HG03432 (cell line): ENCODE data around the gene TRIM61.
A peak's percentile ranks its signal among the peaks of the same experiment; 100 is the strongest.
"Not testable (repeated sequence)": the region's sequence is repeated elsewhere in the genome, so short reads cannot be mapped to it uniquely, and the experiment has no call there.

ENCODE experiments used
- ATAC-seq: cut with Tn5 transposase; IDR thresholded peaks from one replicate; pipeline ENCODE4 v1.9.1; 2021; ENCODE audit warnings: mild to moderate bottlenecking, moderate library complexity; ENCODE audit not compliant: unreplicated experiment

Gene TRIM61

GRCh38 chr4:164977243-164978164, at the start of gene TRIM61:
TSS of gene TRIM61 (minus strand) at chr4:164977657. CDS start at chr4:164970002, 7,655 bp downstream.
- peak; percentile 100 for ATAC-seq

- ATAC-seq: not testable (repeated sequence)
These were observed 48.3 kb upstream of the TRIM61 start for GRCh38 chr4:165025782-165026181.

DNA sequence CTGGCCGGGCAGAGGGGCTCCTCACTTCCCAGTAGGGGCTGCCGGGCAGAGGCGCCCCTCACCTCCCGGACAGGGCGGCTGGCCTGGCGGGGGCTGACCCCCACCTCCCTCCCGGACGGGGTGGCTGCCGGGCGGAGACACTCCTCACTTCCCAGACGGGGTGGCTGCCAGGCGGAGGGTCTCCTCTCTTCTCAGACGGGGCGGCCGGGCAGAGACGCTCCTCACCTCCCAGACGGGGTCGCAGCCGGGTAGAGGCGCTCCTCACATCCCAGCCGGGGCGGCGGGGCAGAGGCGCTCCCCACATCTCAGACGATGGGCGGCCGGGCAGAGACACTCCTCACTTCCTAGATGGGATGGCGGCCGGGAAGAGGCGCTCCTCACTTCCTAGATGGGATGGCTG, 42.5 kb upstream of the TRIM61 start:
- not testable (repeated sequence) for ATAC-seq

- no peak for ATAC-seq
These were observed 39.5 kb upstream of the TRIM61 start for GRCh38 chr4:165016971-165017370.

- no peak for ATAC-seq
These were observed 36.2 kb upstream of the TRIM61 start for GRCh38 chr4:165013691-165014090.

- no peak for ATAC-seq
These were observed 33.9 kb upstream of the TRIM61 start for GRCh38 chr4:165011403-165011802.

DNA sequence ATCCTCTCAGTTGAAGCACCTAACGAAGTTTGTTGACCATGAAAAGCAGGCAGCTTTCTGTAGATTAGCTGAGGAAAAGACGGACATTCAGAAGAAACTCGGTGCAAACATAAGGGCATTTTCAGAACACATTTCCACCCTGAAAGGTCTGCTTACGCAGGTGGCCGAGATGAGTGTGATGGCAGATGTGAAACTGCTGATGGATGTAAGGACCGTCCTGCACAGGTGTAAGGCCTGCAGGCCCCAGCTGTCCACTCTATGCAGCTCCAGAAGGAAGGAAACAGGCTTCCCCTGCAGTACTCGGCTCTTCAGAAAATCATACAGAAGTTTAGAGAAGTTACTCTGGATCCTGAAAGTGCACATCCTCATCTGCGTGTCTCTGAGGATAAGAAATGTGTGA, 33.5 kb upstream of the TRIM61 start:
- no peak for ATAC-seq

GRCh38 chr4:165010487-165010886, 33.0 kb upstream of the TRIM61 start:
- no peak for ATAC-seq

- peak; percentile 58 for ATAC-seq
These were observed 32.2 kb upstream of the TRIM61 start for GRCh38 chr4:165009493-165010227.

DNA sequence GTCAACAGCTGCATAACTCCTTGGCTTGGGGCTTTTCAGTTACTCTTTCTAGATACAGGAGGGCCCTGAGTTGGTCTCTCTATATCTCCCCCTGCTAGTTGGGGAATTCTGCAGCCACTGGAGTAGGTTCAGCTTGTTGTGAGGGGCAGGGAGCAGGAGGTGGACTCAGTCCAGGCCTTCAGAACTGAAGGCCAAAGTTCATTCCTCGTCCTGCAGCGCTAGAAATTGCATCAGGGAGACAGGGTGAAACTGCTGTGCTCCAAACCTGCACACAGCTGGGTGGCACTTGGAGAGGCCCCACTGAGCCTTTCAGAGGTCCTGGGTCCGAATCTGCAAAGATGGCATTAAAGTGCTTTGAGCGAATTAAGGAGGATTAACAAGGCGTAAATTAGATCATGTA, 29.4 kb upstream of the TRIM61 start:
- ATAC-seq: no peak

DNA sequence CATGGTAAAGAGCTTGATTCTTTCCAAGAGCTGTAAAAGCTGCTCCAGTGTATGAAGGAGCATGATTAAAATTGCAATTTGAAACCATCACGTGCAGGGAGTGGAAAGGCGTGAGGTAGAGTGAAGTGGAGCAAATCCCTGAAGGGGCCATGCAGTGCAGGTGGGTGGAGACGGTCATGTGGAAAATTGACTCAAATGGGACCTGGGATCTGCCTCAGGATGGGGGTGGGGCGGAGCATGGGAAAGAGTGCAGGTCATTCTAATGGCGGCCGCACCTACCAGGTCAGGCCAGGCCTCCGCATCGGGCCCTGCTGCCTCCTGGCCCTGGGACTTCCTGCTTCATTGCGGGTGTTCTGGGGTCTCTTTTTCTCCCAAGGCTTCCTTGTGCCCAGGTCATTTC, 29.0 kb upstream of the TRIM61 start:
- no peak for ATAC-seq

- no peak for ATAC-seq
These were observed 28.0 kb upstream of the TRIM61 start for GRCh38 chr4:165005352-165005925.

DNA sequence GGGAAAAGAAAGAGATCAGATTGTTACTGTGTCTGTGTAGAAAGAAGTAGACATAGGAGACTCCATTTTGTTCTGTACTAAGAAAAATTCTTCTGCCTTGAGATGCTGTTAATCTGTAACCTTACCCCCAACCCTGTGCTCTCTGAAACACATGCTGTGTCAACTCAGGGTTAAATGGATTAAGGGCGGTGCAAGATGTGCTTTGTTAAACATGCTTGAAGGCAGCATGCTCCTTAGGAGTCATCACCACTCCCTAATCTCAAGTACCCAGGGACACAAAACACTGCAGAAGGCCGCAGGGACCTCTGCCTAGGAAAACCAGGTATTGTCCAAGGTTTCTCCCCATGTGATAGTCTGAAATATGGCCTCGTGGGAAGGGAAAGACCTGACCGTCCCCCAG, 24.5 kb upstream of the TRIM61 start:
- ATAC-seq: not testable (repeated sequence)

DNA sequence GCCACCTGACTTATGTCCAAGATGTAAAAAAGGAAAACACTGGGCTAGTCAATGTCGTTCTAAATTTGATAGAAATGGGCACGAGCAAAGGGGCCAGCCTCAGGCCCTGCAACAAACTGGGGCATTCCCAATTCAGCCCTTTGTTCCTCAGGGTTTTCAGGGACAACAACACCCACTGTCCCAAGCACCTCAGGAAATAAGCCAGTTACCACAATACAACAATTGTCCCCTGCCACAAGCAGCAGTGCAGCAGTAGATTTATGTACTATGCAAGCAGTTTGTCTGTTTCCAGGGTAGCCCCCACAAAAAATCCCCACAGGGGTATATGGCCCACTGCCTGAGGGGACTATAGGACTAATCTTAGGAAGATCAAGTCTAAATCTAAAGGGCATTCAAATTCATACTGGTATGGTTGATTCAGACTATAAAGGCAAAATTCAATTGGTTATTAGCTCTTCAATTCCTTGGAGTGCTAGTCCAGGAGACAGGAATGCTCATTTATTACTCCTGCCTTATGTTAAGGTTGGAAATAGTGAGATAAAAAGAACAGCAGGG, 21.1 kb upstream of the TRIM61 start:
- not testable (repeated sequence) for ATAC-seq

GRCh38 chr4:164997941-164998340, 20.5 kb upstream of the TRIM61 start:
- ATAC-seq: no peak

GRCh38 chr4:164997324-164997723, 19.9 kb upstream of the TRIM61 start:
- peak; percentile 68 for ATAC-seq

DNA sequence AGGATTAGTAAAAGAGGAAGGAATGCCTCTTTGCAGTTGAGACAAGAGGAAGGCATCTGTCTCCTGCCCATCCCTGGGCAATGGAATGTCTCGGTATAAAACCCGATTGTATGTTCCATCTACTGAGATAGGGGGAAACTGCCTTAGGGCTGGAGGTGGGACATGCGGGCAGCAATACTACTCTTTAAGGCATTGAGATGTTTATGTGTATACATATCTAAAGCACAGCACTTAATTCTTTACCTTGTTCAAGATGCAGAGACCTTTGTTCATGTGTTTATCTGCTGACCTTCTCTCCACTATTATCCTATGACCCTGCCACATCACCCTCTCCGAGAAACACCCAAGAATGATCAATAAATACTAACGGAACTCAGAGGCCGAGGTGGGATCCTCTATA, 18.7 kb upstream of the TRIM61 start:
- not testable (repeated sequence) for ATAC-seq

DNA sequence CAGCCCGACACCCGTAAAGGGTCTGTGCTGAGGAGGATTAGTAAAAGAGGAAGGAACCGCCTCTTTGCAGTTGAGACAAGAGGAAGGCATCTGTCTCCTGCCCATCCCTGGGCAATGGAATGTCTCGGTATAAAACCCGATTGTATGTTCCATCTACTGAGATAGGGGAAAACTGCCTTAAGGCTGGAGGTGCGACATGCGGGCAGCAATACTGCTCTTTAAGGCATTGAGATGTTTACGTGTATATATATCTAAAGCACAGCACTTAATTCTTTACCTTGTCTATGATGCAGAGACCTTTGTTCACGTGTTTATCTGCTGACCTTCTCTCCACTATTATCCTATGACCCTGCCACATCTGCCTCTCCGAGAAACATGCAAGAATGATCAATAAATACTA, 13.3 kb upstream of the TRIM61 start:
- ATAC-seq: not testable (repeated sequence)

DNA sequence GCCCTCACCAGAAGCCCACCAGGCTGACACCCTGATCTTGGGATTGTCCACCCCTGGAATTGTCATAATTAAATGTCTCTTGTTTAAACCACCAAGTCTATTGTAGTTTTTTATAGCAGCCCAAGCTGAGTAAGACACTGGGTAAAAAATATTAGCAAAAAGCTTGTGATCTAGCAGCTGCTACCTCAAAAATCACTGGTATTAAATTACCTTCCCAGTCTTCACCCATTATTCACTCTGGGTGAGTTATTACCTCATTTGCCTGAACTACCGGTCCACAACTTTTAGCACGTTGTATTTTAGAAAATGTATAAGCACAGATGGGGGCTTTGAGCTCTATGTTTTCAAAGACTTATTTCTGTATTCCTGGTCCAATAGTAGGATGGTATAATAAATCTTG, 12.0 kb upstream of the TRIM61 start:
- no peak for ATAC-seq

DNA sequence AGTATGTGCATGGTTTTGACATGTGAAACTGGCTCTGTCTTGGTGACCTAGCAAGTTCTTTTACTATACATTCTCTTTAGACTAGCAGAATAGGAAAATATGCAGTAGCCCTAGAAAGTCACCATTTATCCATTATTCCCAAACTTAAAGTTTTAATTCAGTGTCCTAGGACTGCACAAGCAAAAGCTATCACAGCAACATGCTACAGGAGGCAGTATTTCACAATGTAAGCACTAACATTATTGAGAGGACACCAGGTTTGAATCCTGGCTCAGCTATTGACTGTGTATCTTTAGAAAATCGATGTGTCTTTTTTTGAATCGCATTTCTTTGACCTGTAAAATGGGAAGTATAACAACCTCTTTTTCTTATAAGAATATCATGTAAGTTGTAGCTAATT, 5.5 kb downstream of the TRIM61 start:
- not testable (repeated sequence) for ATAC-seq

DNA sequence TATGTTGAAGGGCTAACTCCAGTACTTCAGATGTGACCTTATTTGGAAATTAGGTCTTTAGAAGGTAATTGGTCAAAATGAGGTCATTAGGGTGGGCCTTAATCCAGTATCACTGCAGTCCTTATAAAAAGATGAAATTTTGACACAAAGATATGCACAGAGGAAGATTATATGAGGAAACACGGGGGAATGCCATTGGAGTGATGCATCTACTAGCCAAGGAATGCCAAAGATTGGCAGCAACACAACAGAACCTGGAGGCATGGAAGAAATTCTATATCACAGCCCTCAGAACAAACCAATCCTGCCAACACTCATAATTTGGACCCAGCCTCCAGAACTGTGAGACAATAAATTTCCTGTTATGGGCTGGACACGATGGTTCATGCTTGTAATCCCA, 17.6 kb downstream of the TRIM61 start:
- ATAC-seq: no peak
